Superior temporal gyrus (tissue), 1 donor: ENCODE data around the gene PTGIR.

ENCODE experiments used
- DNase-seq: peaks from one replicate; pipeline ENCODE4 v3.0.0-alpha.2; 2016; ENCODE audit errors: extremely low spot score

The PTGIR gene

GRCh38 chr19:46601318-46602224 lies 23.3 kb downstream of the PTGIR start, which contains the start of gene CALM3:
Gene CALM3 (plus strand): TSS chr19:46601330. CDS start chr19:46601435, 105 bp downstream.
- DNase-seq = peak; percentile 45

GRCh38 chr19:46600384-46601317 lies 24.2 kb downstream of the PTGIR start:
- peak; percentile 97 for DNase-seq

GRCh38 chr19:46599716-46600373 lies 25.0 kb downstream of the PTGIR start:
- DNase-seq = no peak

GRCh38 chr19:46598372-46598917 lies 26.4 kb downstream of the PTGIR start:
- no peak for DNase-seq

GRCh38 chr19:46596008-46596407 lies 28.9 kb downstream of the PTGIR start:
- no peak for DNase-seq

- no peak for DNase-seq
These were observed 33.0 kb downstream of the PTGIR start for GRCh38 chr19:46591870-46592269.

- DNase-seq = no peak
These were observed 33.6 kb downstream of the PTGIR start for GRCh38 chr19:46591254-46591653.

- DNase-seq = no peak
These were observed 37.0 kb downstream of the PTGIR start for GRCh38 chr19:46587861-46588260.

- no peak for DNase-seq
These were observed 38.6 kb downstream of the PTGIR start for GRCh38 chr19:46586294-46586693.

- no peak for DNase-seq
These were observed 39.4 kb downstream of the PTGIR start for GRCh38 chr19:46585539-46585938.

- no peak for DNase-seq
These were observed 44.6 kb downstream of the PTGIR start for GRCh38 chr19:46580247-46580646.

- DNase-seq = peak; percentile 81
These were observed 45.5 kb downstream of the PTGIR start for GRCh38 chr19:46579361-46579879.

- DNase-seq = no peak
These were observed 46.4 kb downstream of the PTGIR start for GRCh38 chr19:46578450-46578849.

GRCh38 chr19:46574533-46574932 lies 50.4 kb downstream of the PTGIR start:
- no peak for DNase-seq

GRCh38 chr19:46573679-46574498 lies 51.0 kb downstream of the PTGIR start:
- no peak for DNase-seq

GRCh38 chr19:46571495-46571894 lies 53.4 kb downstream of the PTGIR start:
- DNase-seq = no peak
